ENCODE measurements around the gene MICAL3. TPM values are rescaled to one million over a fixed set of nuclear protein-coding genes. Genes with fewer than 3 reads are reported as not detected.
"Not testable (repeated sequence)": the region's sequence is repeated elsewhere in the genome, so short reads cannot be mapped to it uniquely, and the experiment has no call there.

Gene MICAL3
- total RNA-seq, 2 experiments from 2014 or later, result 26.4 to 29.7 TPM

GRCh38 chr22:17772958-17773605 lies 251.3 kb downstream of the MICAL3 start:
- ATAC-seq (no peak), DNase-seq (no peak)
- Mint-ChIP-seq H3K9me3 (ENCODE audit: insufficient read depth) (no peaks in the 10 kb centered on the region), H3K36me3 (ENCODE audit: low read depth) (peaks cover 13% of the 10 kb centered on the region), H3K4me3 (peak overlapping the region; percentile 82), H3K27ac (peak overlapping the region; percentile 76), H3K27me3 (ENCODE audit: low read depth) (peaks cover 7% of the 10 kb centered on the region), H3K4me1 (ENCODE audit: low read depth) (peaks cover 57% of the 10 kb centered on the region)
- POLR2A ChIA-PET, result interaction anchor here (0.6 to 1.1 kb wide), 4 partner anchors 9 to 687 kb away, joined by 3 read pairs; no protein-coding TSS in a partner anchor
- CTCF ChIA-PET, result interaction anchor here (1.0 to 6.3 kb wide), 5 partner anchors 11 to 303 kb away, joined by 3 to 41 read pairs (median 5); no protein-coding TSS in a partner anchor

GRCh38 chr22:17772249-17772957 lies 252.0 kb downstream of the MICAL3 start:
- ChIA-PET CTCF (interaction anchor here (0.9 to 6.3 kb wide), 4 partner anchors 12 to 304 kb away, joined by 3 to 41 read pairs (median 10); no protein-coding TSS in a partner anchor), POLR2A (interaction anchor here (0.6 to 1.1 kb wide), 3 partner anchors 11 to 146 kb away, joined by 3 to 4 read pairs (median 3); no protein-coding TSS in a partner anchor)
- H3K36me3 Mint-ChIP-seq (ENCODE audit: low read depth), result peaks cover 8% of the 10 kb centered on the region
- peaks cover 59% of the 10 kb centered on the region for H3K4me1 Mint-ChIP-seq (ENCODE audit: low read depth)
- no peak for DNase-seq
- peak overlapping the region; percentile 82 for H3K4me3 Mint-ChIP-seq
- peak overlapping the region; percentile 54 for H3K27ac Mint-ChIP-seq
- ATAC-seq, result no peak
- H3K9me3 Mint-ChIP-seq (ENCODE audit: insufficient read depth), result no peaks in the 10 kb centered on the region
- peaks cover 9% of the 10 kb centered on the region for H3K27me3 Mint-ChIP-seq (ENCODE audit: low read depth)

- Mint-ChIP-seq H3K4me3 (no peak overlapping the region), H3K27ac (no peak overlapping the region), H3K4me1 (ENCODE audit: low read depth) (peaks cover 44% of the 10 kb centered on the region), H3K27me3 (ENCODE audit: low read depth) (peaks cover 12% of the 10 kb centered on the region), H3K9me3 (ENCODE audit: insufficient read depth) (no peaks in the 10 kb centered on the region), H3K36me3 (ENCODE audit: low read depth) (peaks cover 8% of the 10 kb centered on the region)
- DNase-seq (no peak), ATAC-seq (no peak)
- ChIA-PET POLR2A (no interaction called here), CTCF (interaction anchor here (1.2 to 6.3 kb wide), 3 partner anchors 14 to 28 kb away, joined by 3 to 41 read pairs (median 15); no protein-coding TSS in a partner anchor)
Measured at GRCh38 chr22:17770180-17771077, 253.9 kb downstream of the MICAL3 start.

- H3K36me3 Mint-ChIP-seq (ENCODE audit: low read depth), result peaks cover 8% of the 10 kb centered on the region
- POLR2A ChIA-PET, result no interaction called here
- CTCF ChIA-PET, result interaction anchor here (1.2 to 6.3 kb wide), 2 partner anchors 15 to 17 kb away, joined by 3 to 41 read pairs; no protein-coding TSS in a partner anchor
- H3K27ac Mint-ChIP-seq, result no peak overlapping the region
- DNase-seq (no peak), ATAC-seq (no peak)
- no peak overlapping the region for H3K4me3 Mint-ChIP-seq
- H3K27me3 Mint-ChIP-seq (ENCODE audit: low read depth), result peaks cover 16% of the 10 kb centered on the region
- H3K9me3 Mint-ChIP-seq (ENCODE audit: insufficient read depth), result no peaks in the 10 kb centered on the region
- peaks cover 40% of the 10 kb centered on the region for H3K4me1 Mint-ChIP-seq (ENCODE audit: low read depth)
Measured at GRCh38 chr22:17769716-17770082, 254.7 kb downstream of the MICAL3 start.

- H3K27ac Mint-ChIP-seq, result no peak overlapping the region
- ATAC-seq, result no peak
- peaks cover 44% of the 10 kb centered on the region for H3K4me1 Mint-ChIP-seq (ENCODE audit: low read depth)
- no peak overlapping the region for H3K4me3 Mint-ChIP-seq
- ChIA-PET CTCF (interaction anchor here (1.2 to 6.3 kb wide), 3 partner anchors 15 to 17 kb away, joined by 3 to 41 read pairs (median 18); no protein-coding TSS in a partner anchor), POLR2A (no interaction called here)
- peaks cover 8% of the 10 kb centered on the region for H3K36me3 Mint-ChIP-seq (ENCODE audit: low read depth)
- H3K9me3 Mint-ChIP-seq (ENCODE audit: insufficient read depth), result no peaks in the 10 kb centered on the region
- peaks cover 22% of the 10 kb centered on the region for H3K27me3 Mint-ChIP-seq (ENCODE audit: low read depth)
- no peak for DNase-seq
Measured at GRCh38 chr22:17769013-17769715, 255.2 kb downstream of the MICAL3 start.

GRCh38 chr22:17767233-17768065 lies 256.9 kb downstream of the MICAL3 start:
- peak overlapping the region; percentile 64 for H3K27ac Mint-ChIP-seq
- ATAC-seq, result peak; percentile 86
- no peaks in the 10 kb centered on the region for H3K9me3 Mint-ChIP-seq (ENCODE audit: insufficient read depth)
- H3K4me1 Mint-ChIP-seq (ENCODE audit: low read depth), result peaks cover 35% of the 10 kb centered on the region
- peaks cover 18% of the 10 kb centered on the region for H3K27me3 Mint-ChIP-seq (ENCODE audit: low read depth)
- peak; percentile 75 for DNase-seq
- POLR2A ChIA-PET, result interaction anchor here (1.1 kb wide), 1 partner anchor 10 kb away, joined by 3 read pairs; no protein-coding TSS in a partner anchor
- H3K36me3 Mint-ChIP-seq (ENCODE audit: low read depth), result peaks cover 4% of the 10 kb centered on the region
- CTCF ChIA-PET, result interaction anchor here (0.7 to 2.4 kb wide), 10 partner anchors 10 to 308 kb away, joined by 3 to 18 read pairs (median 4); no protein-coding TSS in a partner anchor
- peak overlapping the region; percentile 53 for H3K4me3 Mint-ChIP-seq

GRCh38 chr22:17764852-17765251 lies 259.5 kb downstream of the MICAL3 start:
- not testable (repeated sequence) for DNase-seq

GRCh38 chr22:17764036-17764435 lies 260.3 kb downstream of the MICAL3 start:
- Mint-ChIP-seq H3K36me3 (ENCODE audit: low read depth) (no peaks in the 10 kb centered on the region), H3K27me3 (ENCODE audit: low read depth) (peaks cover 18% of the 10 kb centered on the region), H3K9me3 (ENCODE audit: insufficient read depth) (no peaks in the 10 kb centered on the region), H3K27ac (no peak overlapping the region), H3K4me1 (ENCODE audit: low read depth) (peaks cover 24% of the 10 kb centered on the region), H3K4me3 (no peak overlapping the region)
- DNase-seq (no peak), ATAC-seq (no peak)
- ChIA-PET CTCF (interaction anchor here (2.0 kb wide), 1 partner anchor 21 kb away, joined by 10 read pairs; no protein-coding TSS in a partner anchor), POLR2A (interaction anchor here (0.6 kb wide), 1 partner anchor 9 kb away, joined by 3 read pairs; no protein-coding TSS in a partner anchor)

More at GRCh38 chr22:17764852-17765251, 259.5 kb downstream of the MICAL3 start:
- H3K9me3 Mint-ChIP-seq (ENCODE audit: insufficient read depth); H3K36me3 Mint-ChIP-seq (ENCODE audit: low read depth); H3K4me3 Mint-ChIP-seq; POLR2A ChIA-PET; ATAC-seq; H3K27ac Mint-ChIP-seq: not testable (repeated sequence)
- peaks cover 26% of the 10 kb centered on the region for H3K4me1 Mint-ChIP-seq (ENCODE audit: low read depth)
- peaks cover 18% of the 10 kb centered on the region for H3K27me3 Mint-ChIP-seq (ENCODE audit: low read depth)
- CTCF ChIA-PET, result interaction anchor here (0.9 to 2.0 kb wide), 4 partner anchors 12 to 33 kb away, joined by 3 to 10 read pairs (median 4); no protein-coding TSS in a partner anchor

- H3K36me3 Mint-ChIP-seq (ENCODE audit: low read depth); CTCF ChIA-PET; DNase-seq; H3K4me3 Mint-ChIP-seq; H3K9me3 Mint-ChIP-seq (ENCODE audit: insufficient read depth); POLR2A ChIA-PET; H3K27ac Mint-ChIP-seq; ATAC-seq: not testable (repeated sequence)
- peaks cover 18% of the 10 kb centered on the region for H3K27me3 Mint-ChIP-seq (ENCODE audit: low read depth)
- peaks cover 24% of the 10 kb centered on the region for H3K4me1 Mint-ChIP-seq (ENCODE audit: low read depth)
Measured at GRCh38 chr22:17763442-17763841, 260.9 kb downstream of the MICAL3 start.

GRCh38 chr22:17761138-17761488 lies 263.2 kb downstream of the MICAL3 start:
- H3K9me3 Mint-ChIP-seq (ENCODE audit: insufficient read depth), result no peaks in the 10 kb centered on the region
- H3K4me3 Mint-ChIP-seq, result no peak overlapping the region
- ATAC-seq (no peak), DNase-seq (no peak)
- H3K27me3 Mint-ChIP-seq (ENCODE audit: low read depth), result peaks cover 13% of the 10 kb centered on the region
- H3K4me1 Mint-ChIP-seq (ENCODE audit: low read depth), result peaks cover 11% of the 10 kb centered on the region
- ChIA-PET POLR2A (no interaction called here), CTCF (no interaction called here)
- H3K36me3 Mint-ChIP-seq (ENCODE audit: low read depth), result no peaks in the 10 kb centered on the region
- no peak overlapping the region for H3K27ac Mint-ChIP-seq

Measured in activated CD8-positive, alpha-beta T cell treated with anti-CD3 and anti-CD28 coated beads, Interleukin-2, amount 10 ng/mL, durations not matched to agents 7 days and 5 days (primary cell).